Activated CD4-positive, alpha-beta T cell treated with anti-CD3 and anti-CD28 coated beads, Interleukin-2, amount 10 ng/mL, durations not matched to agents 24 days and 14 days (primary cell): ENCODE results near the gene TIAM2. TPM values are rescaled to one million over a fixed set of nuclear protein-coding genes. Genes with fewer than 3 reads are reported as not detected.
A peak's percentile ranks its signal among the peaks of the same experiment; 100 is the strongest.

Experiments used
- DNase-seq: peaks from one replicate; pipeline ENCODE4 v3.0.0; 2022
- H3K27ac Mint-ChIP-seq: one replicate; pipeline ENCODE4 v1.8.0; 2022; ENCODE audit warnings: mild to moderate bottlenecking, mixed read lengths
- H3K27me3 Mint-ChIP-seq: one replicate; pipeline ENCODE4 v1.8.0; 2022; ENCODE audit warnings: mixed read lengths
- H3K36me3 Mint-ChIP-seq: one replicate; pipeline ENCODE4 v1.8.0; 2022; ENCODE audit warnings: low read depth, mild to moderate bottlenecking, mixed read lengths
- H3K4me1 Mint-ChIP-seq: one replicate; pipeline ENCODE4 v1.8.0; 2021; ENCODE audit warnings: mixed read lengths
- H3K4me3 Mint-ChIP-seq: one replicate; pipeline ENCODE4 v1.8.0; 2022; ENCODE audit warnings: mild to moderate bottlenecking, moderate library complexity, mixed read lengths
- H3K9me3 Mint-ChIP-seq: one replicate; pipeline ENCODE4 v1.8.0; 2021; ENCODE audit warnings: mixed read lengths
- intact Hi-C: fragments of 100-400 bp; cut with micrococcal nuclease; formaldehyde crosslinking; loops from one replicate; pipeline ENCODE4 v1.15.1; 2023
- total RNA-seq: library from RNA; stranded (reverse); gene quantifications from 2 replicates; pipeline ENCODE4 v1.2.3, GENCODE V29; 2022

TIAM2 gene
- total RNA-seq, 1 donor from 2014 or later = 86.9 TPM

DNA sequence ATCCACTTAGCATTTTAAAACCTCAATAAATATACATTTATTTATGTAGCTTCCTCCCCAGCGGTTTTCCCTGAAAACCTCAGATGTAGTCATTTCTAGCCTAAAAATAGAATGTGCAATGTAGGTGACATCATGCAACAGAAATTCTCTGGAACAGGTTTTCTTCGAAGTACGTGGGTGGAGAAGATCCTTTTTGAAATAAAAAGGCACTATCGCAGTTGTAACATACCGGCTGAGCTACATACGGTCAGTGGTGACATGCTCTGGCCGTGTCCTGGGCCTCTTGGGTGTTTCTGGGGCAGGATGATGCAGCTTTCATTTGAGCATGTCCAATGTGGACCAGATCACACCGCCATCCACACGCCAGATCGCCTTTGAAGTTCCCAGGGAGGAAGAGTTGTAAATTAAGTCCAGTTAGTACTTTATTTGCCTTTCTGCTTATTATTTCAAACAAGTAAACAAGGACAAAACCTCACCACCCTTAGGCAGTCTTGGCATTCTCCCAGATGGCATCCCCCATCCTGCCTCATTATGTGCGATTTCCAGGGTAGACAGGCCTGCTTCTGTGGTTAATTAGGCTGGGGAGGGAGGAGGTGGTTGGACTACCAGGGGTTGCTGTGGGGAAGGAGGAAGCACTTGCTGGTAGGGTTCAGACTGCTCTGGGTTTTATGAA lies 159.2 kb downstream of the TIAM2 start:
- peaks cover under 1% of the 10 kb centered on the region for H3K9me3 Mint-ChIP-seq
- H3K27ac Mint-ChIP-seq = peak overlapping the region; percentile 88
- peak overlapping the region; percentile 53 for H3K4me3 Mint-ChIP-seq
- DNase-seq = peak; percentile 86
- no peaks in the 10 kb centered on the region for H3K27me3 Mint-ChIP-seq
- H3K36me3 Mint-ChIP-seq = peaks cover 63% of the 10 kb centered on the region
- peaks cover 73% of the 10 kb centered on the region for H3K4me1 Mint-ChIP-seq
- intact Hi-C loops = loop anchor here (1.0 to 5.0 kb wide), 5 partner anchors 17 to 157 kb away; partner anchors contain the start of gene TIAM2

DNA sequence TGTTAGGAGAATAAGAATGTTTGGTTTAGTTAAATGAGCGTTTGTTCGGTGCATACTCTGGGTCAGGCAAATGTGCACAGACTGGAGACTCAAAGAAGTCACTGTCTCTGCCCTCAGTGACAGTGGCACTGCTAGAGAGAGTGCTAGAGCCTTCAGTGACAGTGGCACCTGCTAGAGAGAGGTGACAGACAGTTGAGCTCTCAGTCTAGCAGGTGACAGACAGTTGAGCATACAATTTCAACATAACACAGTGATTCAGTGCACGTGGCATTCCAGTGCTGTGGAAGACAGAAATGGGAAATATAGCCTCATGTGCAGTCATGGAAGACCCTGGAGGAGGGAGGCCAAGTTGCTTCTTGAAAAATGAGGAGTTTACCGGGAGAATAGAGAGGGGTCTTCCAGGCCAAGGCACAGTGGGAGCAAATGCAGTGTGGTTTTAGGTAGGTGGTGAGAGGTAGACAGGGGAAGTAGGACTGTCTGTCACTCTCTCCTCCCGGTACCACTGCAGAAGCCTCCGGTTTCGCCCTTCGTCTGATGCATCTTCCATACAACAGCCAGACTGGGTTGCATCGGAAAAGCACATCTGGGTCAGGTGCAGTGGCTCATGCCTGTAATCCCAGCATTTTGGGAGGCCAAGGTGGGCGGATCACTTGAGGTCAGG lies 160.8 kb downstream of the TIAM2 start:
- Mint-ChIP-seq H3K9me3 (peaks cover 8% of the 10 kb centered on the region), H3K4me3 (peak overlapping the region; percentile 53), H3K36me3 (peaks cover 71% of the 10 kb centered on the region), H3K4me1 (peaks cover 73% of the 10 kb centered on the region), H3K27me3 (no peaks in the 10 kb centered on the region), H3K27ac (peak overlapping the region; percentile 88)
- intact Hi-C loops = loop anchor here (2.0 kb wide), 1 partner anchor 49 kb away; no protein-coding TSS in a partner anchor
- no peak for DNase-seq

DNA sequence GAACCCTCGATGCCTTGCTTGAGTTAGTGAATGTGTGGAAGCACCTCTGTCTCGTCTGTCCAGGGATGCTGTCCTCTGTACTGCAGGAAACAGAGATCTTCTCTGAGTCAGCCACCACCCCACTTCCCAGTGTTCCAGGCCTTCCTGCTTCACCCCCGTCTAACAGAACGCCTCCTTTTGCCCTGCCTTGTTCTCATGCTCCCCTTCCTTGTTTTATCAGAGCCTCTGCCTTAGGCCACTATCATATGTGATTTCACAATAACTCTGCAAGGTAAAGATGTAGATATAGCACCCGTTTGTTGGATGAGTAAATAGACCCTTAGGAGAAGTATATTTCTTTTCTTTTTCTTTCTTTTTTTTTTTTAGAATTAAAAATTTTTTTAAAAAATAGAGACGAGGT lies 162.0 kb downstream of the TIAM2 start:
- DNase-seq = no peak
- no peaks in the 10 kb centered on the region for H3K27me3 Mint-ChIP-seq
- intact Hi-C loops = no loop called here
- peaks cover 8% of the 10 kb centered on the region for H3K9me3 Mint-ChIP-seq
- H3K4me3 Mint-ChIP-seq = peak overlapping the region; percentile 13
- peaks cover 65% of the 10 kb centered on the region for H3K4me1 Mint-ChIP-seq
- peak overlapping the region; percentile 89 for H3K27ac Mint-ChIP-seq
- peaks cover 71% of the 10 kb centered on the region for H3K36me3 Mint-ChIP-seq

DNA sequence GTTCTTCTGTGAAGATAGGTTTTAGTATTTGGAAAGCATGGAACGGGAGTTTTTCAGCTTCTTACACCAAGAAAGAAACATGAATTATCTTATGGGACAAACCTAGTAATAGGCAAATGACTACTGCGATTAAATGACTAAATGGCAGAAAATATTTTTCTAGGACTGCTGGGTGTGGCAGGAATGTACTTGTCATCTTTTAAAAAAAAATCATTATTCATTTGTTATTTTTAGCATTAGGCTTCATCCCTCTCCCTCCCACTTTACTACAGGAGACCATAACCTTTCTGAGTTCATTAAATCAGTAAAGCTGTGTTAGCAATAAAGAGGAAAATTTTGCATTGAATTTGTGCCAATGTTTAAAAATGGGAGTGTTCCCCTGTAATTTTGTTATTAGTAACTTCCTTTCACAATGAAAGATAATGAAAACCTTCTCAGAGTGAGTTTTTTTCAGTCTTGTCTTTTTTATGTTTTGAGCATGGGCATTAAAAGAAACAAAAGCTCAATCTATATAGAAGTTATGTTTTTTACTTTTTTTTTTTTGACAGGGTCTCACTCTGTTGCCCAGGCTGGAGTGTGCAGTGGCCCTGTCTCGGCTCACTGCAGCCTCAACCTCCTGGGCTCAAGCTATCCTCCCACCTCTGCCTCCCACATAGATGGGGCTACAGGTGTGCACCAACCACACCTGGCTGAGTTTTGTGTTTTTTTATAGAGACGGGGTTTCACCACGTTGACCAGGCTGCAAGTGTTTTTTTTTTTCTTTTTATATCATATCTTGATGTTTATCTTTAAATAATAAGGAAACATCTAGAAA lies 163.1 kb downstream of the TIAM2 start:
- H3K9me3 Mint-ChIP-seq = peaks cover 8% of the 10 kb centered on the region
- peaks cover 59% of the 10 kb centered on the region for H3K4me1 Mint-ChIP-seq
- peak overlapping the region; percentile 77 for H3K27ac Mint-ChIP-seq
- H3K36me3 Mint-ChIP-seq = peaks cover 70% of the 10 kb centered on the region
- H3K4me3 Mint-ChIP-seq = peak overlapping the region; percentile 39
- DNase-seq = no peak
- H3K27me3 Mint-ChIP-seq = no peaks in the 10 kb centered on the region
- intact Hi-C loops = loop anchor here (1.0 kb wide), 3 partner anchors 13 to 108 kb away; no protein-coding TSS in a partner anchor

DNA sequence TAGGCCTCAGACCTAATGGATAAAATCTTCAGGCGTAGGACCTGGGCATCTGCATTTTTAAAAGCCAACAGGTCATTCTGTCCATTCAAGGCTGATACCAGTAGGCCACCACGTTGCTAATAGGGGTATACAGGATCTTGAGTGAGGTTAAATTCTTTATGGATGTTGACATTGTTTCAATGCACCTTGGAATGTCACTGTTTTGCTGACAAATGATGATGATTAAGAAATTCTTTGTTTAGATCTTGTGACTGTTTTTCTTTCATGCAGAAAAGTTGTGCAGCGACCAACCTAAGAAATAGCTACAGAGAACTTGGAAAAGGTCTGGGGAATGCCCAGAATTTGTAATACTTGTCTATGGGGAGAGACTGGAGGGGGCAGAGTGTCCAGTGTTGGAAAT lies 167.6 kb downstream of the TIAM2 start:
- DNase-seq = no peak
- Mint-ChIP-seq H3K4me1 (peaks cover 41% of the 10 kb centered on the region), H3K27ac (no peak overlapping the region), H3K27me3 (no peaks in the 10 kb centered on the region), H3K9me3 (peaks cover 8% of the 10 kb centered on the region), H3K4me3 (no peak overlapping the region), H3K36me3 (peaks cover 65% of the 10 kb centered on the region)
- intact Hi-C loops = no loop called here

DNA sequence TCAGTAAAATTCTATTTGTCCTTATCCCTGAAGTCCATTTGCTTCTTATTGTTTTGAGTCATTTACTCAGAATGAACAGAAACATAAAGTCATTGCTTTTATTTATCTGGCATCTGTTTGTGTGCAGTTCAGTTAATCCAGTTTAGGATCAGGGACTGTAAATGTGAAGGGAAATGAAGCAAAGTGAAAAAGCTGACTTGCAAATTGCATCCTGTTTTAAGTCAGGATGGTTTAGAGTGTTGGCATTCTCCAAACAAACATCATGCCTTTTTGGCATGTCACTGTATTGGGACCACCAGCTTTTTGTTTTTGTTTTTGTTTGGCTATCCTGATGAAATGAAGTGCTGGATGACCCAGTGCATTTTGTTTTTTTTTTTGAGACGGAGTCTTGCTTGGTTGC lies 168.5 kb downstream of the TIAM2 start:
- intact Hi-C loops = no loop called here
- Mint-ChIP-seq H3K27ac (peak overlapping the region; percentile 34), H3K9me3 (peaks cover 8% of the 10 kb centered on the region), H3K4me3 (no peak overlapping the region), H3K4me1 (peaks cover 34% of the 10 kb centered on the region), H3K36me3 (peaks cover 60% of the 10 kb centered on the region), H3K27me3 (no peaks in the 10 kb centered on the region)
- DNase-seq = no peak

DNA sequence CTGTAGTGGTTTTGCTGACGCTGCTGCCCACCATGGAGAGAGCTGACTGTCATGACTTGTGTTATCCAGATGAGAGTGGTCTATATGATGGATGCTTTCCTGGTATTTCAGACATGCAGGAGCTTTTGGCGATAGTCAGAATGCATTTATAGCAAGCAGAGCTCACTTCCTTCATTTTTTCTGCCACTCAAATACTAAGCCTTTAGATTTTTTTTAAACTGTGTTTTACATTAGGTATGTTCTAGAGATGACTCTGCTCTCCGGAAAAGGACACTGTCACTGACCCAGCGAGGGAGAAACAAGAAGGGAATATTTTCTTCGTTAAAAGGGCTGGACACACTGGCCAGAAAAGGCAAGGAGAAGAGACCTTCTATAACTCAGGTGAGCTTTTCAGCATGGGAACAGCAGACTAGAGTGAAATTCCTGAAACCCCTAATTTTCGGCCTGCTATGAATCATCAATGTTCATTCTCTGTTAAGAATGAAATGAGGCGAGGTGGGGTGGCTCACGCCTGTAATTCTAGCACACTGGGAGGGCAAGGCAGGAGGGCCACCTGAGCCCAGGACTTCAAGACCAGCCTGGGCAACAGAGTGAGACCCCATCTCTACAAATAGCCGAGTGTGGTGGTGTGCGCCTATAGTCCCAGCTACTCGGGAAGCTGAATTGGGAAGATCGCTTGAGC lies 170.1 kb downstream of the TIAM2 start:
- no peak for DNase-seq
- peak overlapping the region; percentile 34 for H3K27ac Mint-ChIP-seq
- peaks cover 62% of the 10 kb centered on the region for H3K36me3 Mint-ChIP-seq
- H3K27me3 Mint-ChIP-seq = no peaks in the 10 kb centered on the region
- H3K4me1 Mint-ChIP-seq = peaks cover 30% of the 10 kb centered on the region
- H3K9me3 Mint-ChIP-seq = no peaks in the 10 kb centered on the region
- no peak overlapping the region for H3K4me3 Mint-ChIP-seq
- intact Hi-C loops = no loop called here

DNA sequence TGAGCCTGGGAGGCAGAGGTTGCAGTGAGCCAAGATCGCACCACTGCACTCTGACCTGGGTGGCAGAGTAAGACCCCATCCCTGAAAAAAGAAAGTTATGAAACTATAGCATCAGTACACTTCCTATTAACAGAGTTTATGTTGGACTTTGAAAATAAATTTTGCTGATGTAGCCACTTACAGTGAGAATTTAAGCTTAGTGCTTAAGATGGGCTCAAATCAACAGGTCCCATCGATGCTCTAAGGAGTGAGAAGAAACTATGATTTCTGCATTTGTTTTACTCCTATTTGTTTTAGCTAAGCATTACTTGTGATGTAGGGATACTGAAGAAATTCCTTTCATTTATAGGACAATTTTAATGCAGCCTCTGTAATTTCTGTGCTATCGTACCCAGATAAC lies 175.4 kb downstream of the TIAM2 start:
- Mint-ChIP-seq H3K27ac (peak overlapping the region; percentile 94), H3K36me3 (peaks cover 56% of the 10 kb centered on the region), H3K4me1 (peaks cover 49% of the 10 kb centered on the region), H3K27me3 (peaks cover 2% of the 10 kb centered on the region), H3K4me3 (peak overlapping the region; percentile 55), H3K9me3 (no peaks in the 10 kb centered on the region)
- no peak for DNase-seq
- intact Hi-C loops = loop anchor here (2.0 to 5.0 kb wide), 4 partner anchors 144 to 563 kb away; partner anchors contain the start of genes SCAF8 and TFB1M

DNA sequence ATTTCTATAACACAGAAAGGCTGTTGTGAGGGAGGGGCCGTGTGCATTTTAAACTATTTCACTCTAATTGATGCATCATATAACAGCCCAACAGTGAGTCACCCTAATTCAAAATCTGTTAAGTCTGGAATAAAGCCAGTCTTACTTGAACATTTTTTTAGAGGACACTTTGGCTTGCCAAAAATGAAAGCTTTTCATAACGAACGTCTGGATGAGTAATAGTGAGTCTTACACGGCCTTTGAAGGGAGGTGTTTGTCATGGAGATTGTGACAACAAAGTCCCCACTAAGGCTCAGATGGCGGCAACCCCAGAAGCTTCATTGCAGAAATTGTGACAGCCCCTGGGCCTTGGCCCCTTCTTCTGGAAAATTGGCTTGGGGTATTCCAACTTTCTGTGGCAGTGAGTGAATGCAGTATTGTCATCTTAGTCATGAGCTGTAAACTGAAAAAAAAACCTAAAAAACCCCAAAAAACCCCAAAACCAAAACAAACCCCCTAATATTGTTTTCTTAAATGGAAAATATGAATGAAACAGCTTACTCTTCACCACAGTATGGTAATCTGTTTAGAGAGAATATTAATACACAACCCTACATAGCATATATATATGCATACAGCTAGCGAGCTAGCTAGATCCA lies 176.1 kb downstream of the TIAM2 start:
- H3K9me3 Mint-ChIP-seq = no peaks in the 10 kb centered on the region

DNA sequence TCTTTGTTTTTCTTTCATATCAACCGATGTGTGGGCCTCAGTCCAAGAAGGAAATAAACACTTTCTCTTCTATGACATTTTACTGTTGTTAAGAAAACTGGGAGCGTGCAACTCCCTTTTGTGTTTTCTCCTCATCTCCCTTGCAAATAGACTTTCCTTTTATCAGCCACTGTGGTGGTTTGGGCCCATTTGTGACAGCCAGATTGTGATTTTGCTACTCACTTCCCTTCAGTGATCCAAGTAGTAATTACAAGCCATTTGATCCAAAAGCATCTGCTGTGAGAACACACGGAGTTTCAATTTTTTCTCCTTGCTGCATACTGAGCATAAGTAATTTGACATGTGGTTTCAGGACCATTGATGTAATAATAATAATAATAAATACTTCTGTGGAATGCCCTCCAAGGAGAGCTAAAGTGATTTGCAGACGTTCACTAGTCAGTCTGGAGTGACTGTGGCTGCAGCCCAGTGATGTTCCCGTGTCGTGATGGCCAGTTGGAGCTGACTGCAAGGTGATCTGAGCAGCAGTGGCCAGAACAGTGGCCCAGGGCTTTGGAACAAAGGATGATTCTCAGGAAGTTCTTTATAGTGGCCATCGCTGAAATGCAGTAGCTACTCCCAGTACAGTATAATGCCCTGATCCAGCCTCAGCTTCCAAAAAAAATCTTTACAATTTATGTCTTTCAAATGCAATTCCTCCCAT lies 176.8 kb downstream of the TIAM2 start:
- H3K27me3 Mint-ChIP-seq = peaks cover 2% of the 10 kb centered on the region
- peak overlapping the region; percentile 55 for H3K4me3 Mint-ChIP-seq
- intact Hi-C loops = loop anchor here (1.0 to 5.0 kb wide), 14 partner anchors 14 to 565 kb away; partner anchors contain the start of genes SCAF8, TFB1M and TIAM2
- peaks cover 51% of the 10 kb centered on the region for H3K36me3 Mint-ChIP-seq
- peak overlapping the region; percentile 94 for H3K27ac Mint-ChIP-seq
- H3K4me1 Mint-ChIP-seq = peaks cover 48% of the 10 kb centered on the region
- H3K9me3 Mint-ChIP-seq = no peaks in the 10 kb centered on the region
- peak; percentile 70 for DNase-seq

More for the DNA sequence above, 176.1 kb downstream of the TIAM2 start:
- intact Hi-C loops = loop anchor here (1.0 to 5.0 kb wide), 14 partner anchors 13 to 564 kb away; partner anchors contain the start of genes SCAF8, TFB1M and TIAM2
- Mint-ChIP-seq H3K4me3 (peak overlapping the region; percentile 55), H3K27me3 (peaks cover 2% of the 10 kb centered on the region), H3K36me3 (peaks cover 55% of the 10 kb centered on the region), H3K4me1 (peaks cover 49% of the 10 kb centered on the region), H3K27ac (peak overlapping the region; percentile 94)
- peak; percentile 95 for DNase-seq

DNA sequence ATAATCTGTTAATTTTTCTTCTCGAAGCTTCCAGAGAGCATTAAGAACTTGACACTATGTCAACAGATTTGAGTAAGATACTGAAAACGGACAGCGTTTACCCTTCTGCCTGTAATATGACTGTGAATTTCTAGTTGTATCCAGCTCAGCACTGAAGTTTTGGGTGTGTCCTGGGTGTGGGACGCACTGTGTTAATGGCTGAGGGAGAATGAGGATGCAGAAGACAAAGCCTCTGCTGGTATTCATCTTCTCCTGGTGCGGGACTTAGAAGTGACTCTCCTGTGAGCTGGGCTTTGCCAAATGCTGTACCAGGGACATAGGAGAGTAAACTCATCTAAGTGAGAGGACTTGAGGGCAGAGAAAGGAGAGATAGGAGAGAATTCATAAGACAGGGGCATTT lies 178.4 kb downstream of the TIAM2 start:
- peaks cover 48% of the 10 kb centered on the region for H3K4me1 Mint-ChIP-seq
- H3K36me3 Mint-ChIP-seq = peaks cover 51% of the 10 kb centered on the region
- H3K9me3 Mint-ChIP-seq = no peaks in the 10 kb centered on the region
- H3K27me3 Mint-ChIP-seq = peaks cover 2% of the 10 kb centered on the region
- intact Hi-C loops = loop anchor here (5.0 kb wide), 2 partner anchors 244 to 566 kb away; no protein-coding TSS in a partner anchor
- DNase-seq = no peak
- no peak overlapping the region for H3K4me3 Mint-ChIP-seq
- peak overlapping the region; percentile 88 for H3K27ac Mint-ChIP-seq

DNA sequence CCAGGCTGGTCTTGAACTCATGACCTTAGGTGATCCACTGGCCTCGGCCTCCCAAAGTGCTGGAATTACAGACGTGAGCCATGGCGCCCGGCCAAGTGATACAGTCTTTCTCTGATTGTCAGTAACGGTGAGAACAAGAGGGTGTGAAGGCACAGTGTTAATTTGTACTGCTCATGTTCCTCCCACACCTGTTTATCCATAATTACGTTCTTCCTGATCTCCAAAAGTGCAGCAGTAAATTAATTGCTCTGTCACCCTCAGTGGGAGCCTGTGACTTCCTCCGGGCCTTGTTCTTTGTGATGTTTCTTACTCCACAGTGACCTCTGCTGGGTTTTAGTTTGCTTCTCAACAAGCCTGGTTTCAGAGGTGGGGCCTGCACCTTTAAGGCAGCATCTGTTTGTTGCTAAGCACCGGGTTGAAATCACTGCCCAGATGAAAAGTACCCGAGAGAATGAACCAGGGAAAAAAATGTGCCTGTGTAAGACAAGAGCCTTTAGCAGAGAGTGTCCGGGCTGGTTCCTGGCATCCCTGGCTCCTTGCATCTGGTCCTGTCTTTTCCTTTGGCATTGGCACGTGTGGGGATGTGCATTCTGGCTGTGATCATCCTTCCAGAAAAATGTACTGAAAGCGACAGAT lies 179.6 kb downstream of the TIAM2 start:
- Mint-ChIP-seq H3K27ac (peak overlapping the region; percentile 88), H3K27me3 (peaks cover 2% of the 10 kb centered on the region), H3K36me3 (peaks cover 49% of the 10 kb centered on the region), H3K4me1 (peaks cover 42% of the 10 kb centered on the region), H3K4me3 (peak overlapping the region; percentile 17), H3K9me3 (no peaks in the 10 kb centered on the region)
- intact Hi-C loops = loop anchor here (1.0 to 5.0 kb wide), 6 partner anchors 243 to 567 kb away; no protein-coding TSS in a partner anchor
- peak; percentile 92 for DNase-seq
